ENCODE measurements around the gene SPSB3.
"Not testable (repeated sequence)": the region's sequence is repeated elsewhere in the genome, so short reads cannot be mapped to it uniquely, and the experiment has no call there.

Gene SPSB3

GRCh38 chr16:1734816-1735215 lies 47.6 kb downstream of the SPSB3 start:
- DNase-seq = no peak

- DNase-seq = no peak
These were observed 48.2 kb downstream of the SPSB3 start for GRCh38 chr16:1734123-1734522.

GRCh38 chr16:1732551-1732987 lies 49.8 kb downstream of the SPSB3 start:
- not testable (repeated sequence) for DNase-seq

DNA sequence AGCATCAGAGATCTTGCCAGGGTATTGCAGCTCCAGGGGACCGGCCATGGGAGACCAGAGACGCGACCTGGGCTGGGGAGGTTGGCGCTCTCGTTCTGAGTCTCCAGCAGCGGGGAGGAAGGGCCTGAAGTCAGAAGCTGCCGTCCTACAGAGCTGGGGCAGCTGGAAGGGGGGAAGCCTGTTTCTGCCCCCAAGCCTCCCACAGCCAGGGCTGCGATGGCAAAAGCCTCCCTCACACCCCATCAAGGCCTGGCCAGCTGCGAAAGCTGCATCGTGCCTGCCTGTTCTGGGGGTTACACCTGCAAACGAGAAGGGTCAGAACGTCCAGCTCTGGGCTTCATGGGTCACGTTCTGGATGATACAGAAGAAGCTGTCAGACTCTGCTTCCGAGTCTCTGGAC lies 50.3 kb downstream of the SPSB3 start:
- DNase-seq = no peak

DNA sequence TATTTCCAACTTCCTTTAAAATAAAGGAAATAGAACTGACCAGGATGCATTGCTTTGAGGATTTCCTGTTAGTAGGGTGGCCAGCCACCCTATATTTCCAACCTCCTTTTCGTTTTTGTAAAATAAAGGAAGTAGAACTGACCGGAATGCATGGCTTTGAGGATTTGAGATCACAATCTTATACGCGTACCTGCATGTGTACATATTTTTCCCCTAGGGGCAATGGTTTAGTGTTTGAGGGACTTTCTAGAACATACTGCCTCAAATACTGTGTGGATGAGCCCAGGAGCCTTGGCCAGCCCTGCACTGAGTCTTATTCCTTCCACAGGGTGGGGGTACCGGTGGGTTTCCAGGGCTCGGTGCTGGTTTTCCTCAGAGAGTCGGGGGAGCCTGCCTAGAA lies 50.8 kb downstream of the SPSB3 start:
- no peak for DNase-seq

DNA sequence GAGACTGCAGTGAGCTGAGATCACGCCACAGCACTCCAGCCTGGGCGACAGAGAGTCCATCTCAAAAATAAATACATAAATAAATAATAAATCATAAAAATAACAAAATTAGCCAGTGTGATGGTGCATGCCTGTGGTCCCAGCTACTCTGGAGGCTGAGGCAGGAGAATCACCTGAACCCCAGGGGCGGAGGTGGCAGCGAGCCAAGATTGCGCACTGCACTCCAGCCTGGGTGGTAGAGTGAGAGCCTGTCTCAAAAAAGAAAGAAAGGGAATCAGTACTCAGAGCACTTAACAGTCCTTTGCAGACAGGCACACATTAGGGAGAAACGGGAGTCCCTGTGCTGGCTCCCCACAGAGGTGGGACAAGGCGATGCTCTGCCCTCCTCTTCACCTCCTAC lies 51.3 kb downstream of the SPSB3 start:
- DNase-seq = no peak

GRCh38 chr16:1729445-1729844 lies 52.9 kb downstream of the SPSB3 start:
- DNase-seq = no peak

DNA sequence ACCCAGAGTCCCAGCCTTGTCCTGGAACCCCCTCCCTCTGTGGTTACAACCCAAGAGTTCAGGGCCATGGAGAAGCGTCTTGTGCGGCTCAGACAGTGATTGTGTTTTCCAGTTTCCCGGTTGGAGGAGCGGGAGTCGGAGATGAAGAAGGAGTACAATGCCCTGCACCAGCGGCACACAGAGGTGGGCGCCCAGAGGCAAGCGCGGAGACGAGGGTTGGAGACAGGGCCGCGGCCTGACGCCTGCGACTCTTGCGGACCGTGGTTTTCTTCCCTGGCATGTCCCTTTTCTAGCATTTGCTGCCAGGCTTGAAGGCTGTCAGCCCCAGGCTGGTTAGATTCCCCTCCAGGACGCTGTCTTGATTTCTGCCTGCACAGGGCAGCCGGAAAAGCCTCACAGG lies 53.3 kb downstream of the SPSB3 start:
- no peak for DNase-seq

DNA sequence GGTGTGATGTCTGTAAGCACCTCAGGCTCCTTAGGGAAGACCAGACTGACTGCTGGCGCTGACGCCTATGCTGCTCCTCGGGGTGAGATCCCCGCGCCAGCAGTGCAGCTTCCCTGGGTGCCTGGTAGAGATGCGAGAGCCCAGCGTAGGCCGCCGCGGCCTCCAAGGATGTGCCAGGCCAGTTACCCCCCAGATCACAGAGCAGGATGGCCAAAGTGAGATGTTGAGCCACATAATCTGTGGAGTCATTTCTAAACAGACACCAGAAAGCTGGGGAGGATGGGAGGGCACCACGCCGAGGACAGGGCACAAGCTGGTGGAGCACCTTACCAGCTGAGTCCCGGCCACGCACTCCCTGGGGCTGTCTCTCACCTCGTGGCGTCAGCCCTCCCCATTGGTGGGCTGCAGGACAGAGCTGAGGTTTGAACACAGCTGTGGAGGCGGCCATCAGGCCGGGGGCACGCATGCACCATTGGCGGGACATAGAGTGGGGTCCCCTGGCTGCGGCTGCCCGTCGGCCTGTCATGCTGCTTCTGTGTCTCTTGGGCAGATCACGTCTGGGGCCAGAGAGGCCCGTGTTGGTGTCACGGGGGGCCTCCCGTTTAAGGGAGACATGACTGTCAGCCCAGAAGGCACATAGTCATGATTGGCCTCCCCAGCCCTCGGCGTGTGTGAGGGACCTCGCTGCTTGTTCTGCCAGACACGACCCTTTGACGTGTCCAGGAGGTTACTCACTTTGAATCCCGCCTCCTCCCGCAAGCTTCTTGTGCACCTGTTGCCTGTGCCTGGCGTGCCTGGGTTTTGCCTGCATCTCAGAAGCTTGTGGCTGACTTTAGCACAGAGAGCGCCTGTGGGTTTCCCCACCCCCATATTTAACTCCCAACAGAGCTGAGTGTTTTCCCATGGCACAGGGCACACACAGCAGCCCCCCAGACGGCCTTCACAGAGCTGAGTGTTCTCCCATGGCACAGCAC lies 54.4 kb downstream of the SPSB3 start:
- DNase-seq = no peak
